ENCODE measurements around the gene TNFAIP2. TPM values are rescaled to one million over a fixed set of nuclear protein-coding genes. Genes with fewer than 3 reads are reported as not detected.

TNFAIP2 gene
- polyA plus RNA-seq, 4 donors: 22.1 to 49.1 (median 37.5) TPM

- DNase-seq (ENCODE audit: low read depth in 4 of 4, low spot score in 2 of 4): no peak
These were observed 8.3 kb downstream of the TNFAIP2 start for GRCh38 chr14:103131580-103131979.

- DNase-seq (ENCODE audit: low read depth in 4 of 4, low spot score in 2 of 4): no peak
These were observed 9.3 kb downstream of the TNFAIP2 start for GRCh38 chr14:103132381-103133209.

DNA sequence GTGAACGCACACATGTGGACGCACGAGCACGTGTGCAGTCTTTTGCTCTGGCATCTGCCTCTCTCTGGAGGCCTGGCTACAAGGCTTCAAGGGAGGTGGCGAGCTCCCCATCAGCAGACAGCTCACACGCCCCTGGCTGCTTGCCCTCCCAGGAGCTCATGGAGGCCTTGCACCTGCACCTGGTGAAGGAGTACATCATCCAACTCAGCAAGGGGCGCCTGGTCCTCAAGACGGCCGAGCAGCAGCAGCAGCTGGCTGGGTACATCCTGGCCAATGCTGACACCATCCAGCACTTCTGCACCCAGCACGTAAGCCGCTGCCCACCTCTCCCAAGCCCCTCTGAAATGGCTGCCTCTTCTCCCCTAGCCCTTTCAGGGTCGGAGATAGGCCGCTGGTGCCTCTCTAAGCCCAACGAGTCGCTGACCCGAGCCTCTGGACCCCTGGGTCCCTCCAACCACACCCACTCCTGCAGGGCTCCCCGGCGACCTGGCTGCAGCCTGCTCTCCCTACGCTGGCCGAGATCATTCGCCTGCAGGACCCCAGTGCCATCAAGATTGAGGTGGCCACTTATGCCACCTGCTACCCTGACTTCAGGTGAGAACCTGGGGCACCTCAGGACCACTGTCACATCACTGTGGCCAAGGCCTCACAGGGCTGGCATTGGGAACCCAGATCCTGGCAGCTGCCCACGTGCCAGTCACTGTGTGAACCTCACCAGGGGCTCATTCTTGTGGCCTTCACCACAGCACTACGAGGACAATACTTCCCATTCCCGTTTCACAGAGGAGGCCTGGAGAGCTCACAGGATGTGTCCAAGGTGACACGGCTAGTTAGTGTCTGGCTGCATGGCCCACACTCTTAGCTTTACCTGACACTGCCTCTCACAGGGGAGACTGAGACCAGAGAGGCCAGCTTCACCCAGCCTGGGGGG lies 10.2 kb downstream of the TNFAIP2 start:
- no peak for DNase-seq (ENCODE audit: low read depth in 4 of 4, low spot score in 2 of 4)

DNA sequence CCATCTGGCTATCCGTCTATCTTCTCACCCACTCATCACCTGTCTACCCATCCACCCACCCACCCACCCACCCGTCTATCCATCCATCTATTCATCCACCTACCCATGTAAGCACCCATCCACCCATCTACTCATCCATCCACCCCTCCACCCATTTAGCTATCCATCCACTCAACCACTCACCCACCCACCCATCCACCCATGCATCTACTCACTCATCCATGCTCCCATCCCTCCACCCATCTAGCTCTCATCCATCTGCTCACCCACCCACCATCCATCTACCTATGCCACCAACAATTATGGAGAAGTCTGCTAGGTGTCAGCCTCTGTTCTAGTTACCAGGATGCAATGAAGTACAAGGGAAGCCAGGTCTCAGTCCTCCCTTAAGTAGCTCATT lies 11.1 kb downstream of the TNFAIP2 start:
- no peak for DNase-seq (ENCODE audit: low read depth in 4 of 4, low spot score in 2 of 4)

GRCh38 chr14:103134919-103135318 lies 11.7 kb downstream of the TNFAIP2 start:
- DNase-seq (ENCODE audit: low read depth in 4 of 4, low spot score in 2 of 4): no peak

- no peak for DNase-seq (ENCODE audit: low read depth in 4 of 4, low spot score in 2 of 4)
These were observed 12.3 kb downstream of the TNFAIP2 start for GRCh38 chr14:103135333-103136260.

DNA sequence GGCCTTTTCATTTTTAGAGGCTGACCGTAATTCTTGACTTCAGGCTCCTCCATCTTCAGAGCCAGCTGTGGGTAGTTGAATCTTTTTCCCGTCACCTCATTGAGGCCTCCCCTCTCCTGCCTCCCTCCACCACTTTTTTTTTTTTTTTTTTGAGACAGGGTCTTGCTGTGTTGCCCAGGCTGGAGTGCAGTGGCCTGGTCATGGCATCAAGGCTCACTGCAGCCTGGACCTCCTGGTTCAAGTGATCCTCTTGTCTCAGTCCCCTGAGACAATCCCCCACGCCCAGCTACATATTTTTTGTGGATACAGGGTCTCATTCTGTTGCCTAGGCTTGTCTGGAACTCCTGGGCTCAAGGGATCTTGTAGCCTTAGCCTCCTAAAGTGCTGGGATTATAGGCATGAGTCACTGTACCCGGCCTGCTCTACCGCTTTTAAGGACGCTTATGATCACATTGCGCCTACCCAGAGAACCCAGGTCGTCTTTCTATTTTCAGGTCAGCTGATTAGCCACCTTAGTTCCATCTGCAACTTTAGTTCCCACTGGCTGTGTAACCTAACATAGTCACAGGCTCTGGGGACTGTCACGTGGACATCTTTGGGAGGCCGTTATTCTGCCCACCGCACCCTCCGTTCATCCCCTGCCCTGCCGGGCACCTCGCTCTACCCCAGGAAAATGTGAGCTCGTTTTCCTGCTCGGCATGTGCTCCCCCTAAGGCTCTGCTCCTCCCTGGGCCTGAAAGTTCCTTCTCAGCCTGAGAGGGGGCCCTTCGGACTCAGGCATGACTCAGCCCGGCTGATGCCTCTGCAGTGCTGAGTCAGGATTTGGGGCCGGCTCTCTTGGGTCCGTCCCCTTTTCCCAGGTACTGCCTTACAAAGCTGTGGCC lies 13.4 kb downstream of the TNFAIP2 start:
- DNase-seq (ENCODE audit: low read depth in 4 of 4, low spot score in 2 of 4): no peak

DNA sequence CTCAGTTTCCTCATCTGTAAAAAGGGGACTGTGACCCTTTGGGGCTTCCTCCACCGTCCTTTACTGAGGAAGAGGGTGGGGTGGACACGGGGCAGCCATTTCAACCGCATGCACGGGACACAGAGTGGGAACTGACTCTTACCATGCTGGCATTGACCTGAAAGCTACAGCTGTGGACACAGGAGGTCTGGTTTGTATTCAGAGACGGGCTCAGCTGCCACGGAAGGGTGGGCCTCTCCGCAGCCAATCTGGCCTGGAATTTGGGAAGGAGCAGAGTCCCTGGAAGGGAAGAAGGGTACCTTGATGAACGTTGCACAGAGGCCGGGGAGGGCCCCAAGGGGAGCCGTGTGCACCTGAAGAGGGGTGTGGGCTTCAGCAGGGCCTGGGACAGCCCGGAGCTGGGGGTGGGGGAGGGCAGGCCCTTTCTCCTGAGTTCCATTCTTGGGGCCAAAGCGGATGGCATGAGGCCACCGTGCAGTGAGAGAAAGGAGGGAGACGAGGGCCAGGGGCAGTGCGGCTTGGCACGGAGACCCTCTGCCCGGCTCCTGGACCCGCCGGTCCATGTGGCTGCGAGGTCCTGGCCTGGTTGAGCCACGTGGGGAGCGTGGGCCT lies 14.5 kb downstream of the TNFAIP2 start:
- DNase-seq (ENCODE audit: low read depth in 4 of 4, low spot score in 2 of 4): no peak

- DNase-seq (ENCODE audit: low read depth in 4 of 4, low spot score in 2 of 4): no peak
These were observed 15.3 kb downstream of the TNFAIP2 start for GRCh38 chr14:103138301-103139131.

DNA sequence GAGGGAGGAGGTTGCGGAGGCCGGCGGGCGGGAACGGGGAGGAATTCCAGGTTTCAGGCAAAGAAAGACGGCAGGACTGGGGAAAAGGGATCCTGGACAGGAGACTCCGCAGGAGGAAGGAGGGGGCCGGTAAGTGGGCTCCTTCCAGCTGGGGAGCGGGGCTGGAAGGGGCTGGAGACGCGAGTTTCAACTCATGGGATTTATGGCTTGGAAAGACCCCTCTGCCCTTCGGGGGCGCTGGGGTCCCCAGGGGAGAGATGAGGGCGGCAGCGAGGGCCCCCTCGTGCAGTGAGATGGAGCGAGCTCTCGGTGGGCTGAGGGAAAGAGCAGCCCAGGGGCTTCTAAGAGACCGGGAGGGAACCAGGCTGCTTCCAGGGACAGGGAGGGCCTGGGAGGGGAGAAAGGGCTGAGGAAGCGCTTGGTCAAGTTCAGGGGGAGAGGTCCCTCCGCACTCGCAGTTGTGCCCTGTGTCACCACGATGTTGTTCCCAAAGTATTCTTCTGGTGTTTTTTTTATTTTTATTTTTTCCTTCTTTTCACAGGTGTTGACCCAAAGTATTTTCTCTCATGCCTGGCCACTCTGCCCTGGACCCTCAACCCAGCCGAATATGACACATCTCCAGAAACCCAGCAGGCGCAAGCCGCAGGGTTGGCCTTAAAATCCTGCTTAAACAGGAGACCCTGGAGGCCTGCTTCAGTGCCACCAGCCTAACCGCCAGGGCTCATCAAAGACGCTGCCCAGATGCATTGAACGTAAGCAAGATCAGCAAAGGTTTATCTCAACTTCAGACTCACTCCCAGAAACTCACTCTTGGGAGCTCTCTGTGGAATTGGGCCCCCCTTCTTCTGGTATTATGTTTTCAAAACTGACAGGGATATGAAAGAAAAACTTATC lies 16.1 kb downstream of the TNFAIP2 start:
- no peak for DNase-seq (ENCODE audit: low read depth in 4 of 4, low spot score in 2 of 4)

DNA sequence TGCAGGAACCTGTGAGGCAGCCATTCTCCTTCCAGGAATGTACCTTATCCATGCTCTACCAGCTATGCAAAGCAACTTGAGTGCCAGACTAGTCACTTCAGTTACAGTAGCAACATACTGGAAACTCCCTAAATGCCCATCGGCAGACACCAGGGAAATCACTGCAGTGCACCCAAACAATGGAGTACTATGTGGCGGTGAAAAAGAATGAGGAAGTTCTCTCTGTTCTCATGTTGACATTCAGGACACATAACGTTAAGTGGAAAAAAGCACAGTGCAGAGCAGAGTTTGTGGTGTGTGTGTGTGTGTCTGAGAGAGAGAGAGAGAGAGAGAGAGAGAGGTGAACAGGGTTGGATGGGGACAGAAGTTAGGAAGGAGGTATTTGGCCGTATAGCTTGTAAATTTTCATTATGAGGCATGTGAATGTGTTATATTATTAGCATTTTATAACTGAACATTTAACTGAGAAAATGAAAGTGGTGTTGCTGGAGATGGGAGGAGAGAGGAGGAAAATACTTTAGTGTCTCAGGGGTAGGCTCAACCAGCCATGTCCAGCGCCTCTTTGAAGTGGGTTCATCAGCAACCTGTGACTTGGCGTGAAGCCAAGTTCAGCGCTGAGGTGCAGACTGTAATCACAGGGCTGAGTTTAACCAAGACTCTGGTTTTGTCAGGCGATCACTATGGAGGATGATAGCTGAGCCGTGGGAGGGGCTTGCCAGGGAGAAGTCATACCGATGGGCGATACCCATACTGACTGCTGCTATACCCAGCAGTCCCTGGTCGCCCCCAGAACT lies 17.3 kb downstream of the TNFAIP2 start:
- DNase-seq (ENCODE audit: low read depth in 4 of 4, low spot score in 2 of 4): no peak

DNA sequence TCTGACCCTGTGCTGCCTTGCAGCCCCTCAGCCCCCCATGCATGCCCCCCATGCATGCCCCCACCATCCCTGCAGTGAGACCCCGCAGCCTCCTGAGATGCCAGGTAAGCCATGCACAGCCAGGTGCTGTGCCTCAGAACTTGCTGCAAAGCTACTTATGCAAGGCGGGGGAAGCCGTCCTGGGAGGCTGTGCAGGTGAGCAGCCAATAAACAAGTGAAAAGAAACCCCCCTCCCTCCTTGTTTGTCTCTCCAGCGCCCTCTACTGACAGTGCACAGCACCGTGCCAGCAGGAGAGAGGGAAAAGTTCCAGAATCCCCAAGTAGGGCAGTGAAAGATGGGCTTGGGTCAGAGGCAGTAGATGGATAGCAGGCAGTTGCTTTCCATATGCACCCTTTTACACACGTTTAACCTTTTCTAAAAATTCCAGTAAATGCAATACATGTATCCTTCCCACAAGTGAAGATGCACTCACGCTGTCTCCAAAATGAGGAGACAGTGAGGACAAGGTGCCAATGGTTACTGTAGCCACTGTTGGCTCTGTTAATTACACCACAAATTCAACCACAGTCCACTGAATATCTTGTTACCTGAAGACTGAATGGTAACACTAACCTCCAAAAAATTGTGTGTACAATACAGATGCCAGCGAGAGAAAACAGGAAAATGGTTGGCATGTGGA lies 18.0 kb downstream of the TNFAIP2 start:
- no peak for DNase-seq (ENCODE audit: low read depth in 4 of 4, low spot score in 2 of 4)

DNA sequence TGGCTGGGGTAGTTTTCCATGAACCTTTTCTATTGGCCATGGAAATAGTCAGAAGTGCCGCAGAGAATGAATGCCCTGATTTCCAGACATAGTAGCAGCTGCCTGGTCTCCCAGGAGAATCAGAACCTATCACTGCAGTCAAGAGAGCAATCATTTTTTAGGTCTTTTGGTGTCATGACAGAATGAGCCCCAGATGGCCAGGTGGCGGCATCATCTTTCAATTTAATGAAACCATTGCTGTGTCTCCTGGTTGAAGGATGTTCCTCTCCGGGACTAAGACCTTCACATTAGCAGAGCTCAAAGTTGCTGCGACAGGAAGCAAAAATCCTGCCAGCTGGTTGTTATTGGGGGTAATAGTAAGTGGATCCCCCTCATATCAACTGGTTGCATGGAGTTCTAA lies 18.8 kb downstream of the TNFAIP2 start:
- DNase-seq (ENCODE audit: low read depth in 4 of 4, low spot score in 2 of 4): no peak

DNA sequence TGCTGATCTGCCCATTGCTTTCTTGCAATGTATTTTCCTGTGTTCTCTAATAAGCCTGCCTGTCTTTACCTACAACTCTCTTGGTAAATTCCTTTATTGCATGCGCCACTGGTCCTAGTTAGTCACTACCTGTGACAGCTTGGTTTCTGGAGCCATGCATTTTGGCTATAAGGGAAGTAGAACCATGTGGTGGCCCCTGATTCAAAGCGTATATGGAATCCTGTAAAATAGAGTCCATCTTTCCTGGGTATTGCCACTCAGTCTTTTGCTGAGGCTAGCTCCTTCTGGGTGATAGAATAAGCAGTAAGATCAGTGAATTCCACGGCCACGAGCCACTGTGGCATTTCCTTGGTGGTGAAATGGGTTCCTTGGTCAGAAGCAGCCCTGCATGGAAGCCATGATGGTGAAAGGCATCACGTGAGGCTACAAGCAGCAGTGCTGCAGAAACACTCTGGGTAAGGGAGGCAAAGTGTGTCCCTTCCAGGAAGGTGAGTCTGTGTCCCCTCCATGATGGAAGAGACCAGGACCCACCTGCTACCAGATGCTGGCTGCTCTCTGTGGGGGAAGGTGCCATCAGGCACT lies 19.6 kb downstream of the TNFAIP2 start:
- no peak for DNase-seq (ENCODE audit: low read depth in 4 of 4, low spot score in 2 of 4)

DNA sequence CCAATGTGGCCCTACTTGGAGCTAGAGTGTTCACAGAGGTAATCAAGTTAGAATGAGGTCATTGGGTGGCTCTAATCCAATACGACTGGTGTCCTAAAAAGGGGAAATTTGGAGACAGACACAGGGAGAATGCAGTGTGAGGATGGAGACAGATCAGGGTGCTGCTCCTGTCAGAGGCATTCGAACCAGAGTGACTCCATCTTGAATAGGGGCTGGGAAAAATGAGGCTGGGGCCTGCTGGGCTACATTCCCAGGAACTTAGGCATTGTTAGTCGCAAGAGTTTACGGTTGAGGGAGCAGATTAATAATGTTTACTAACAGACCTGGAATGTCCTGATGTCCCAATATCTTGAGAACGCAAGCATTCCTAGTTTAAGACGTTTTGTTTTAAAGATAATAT lies 20.2 kb downstream of the TNFAIP2 start:
- DNase-seq (ENCODE audit: low read depth in 4 of 4, low spot score in 2 of 4): no peak

DNA sequence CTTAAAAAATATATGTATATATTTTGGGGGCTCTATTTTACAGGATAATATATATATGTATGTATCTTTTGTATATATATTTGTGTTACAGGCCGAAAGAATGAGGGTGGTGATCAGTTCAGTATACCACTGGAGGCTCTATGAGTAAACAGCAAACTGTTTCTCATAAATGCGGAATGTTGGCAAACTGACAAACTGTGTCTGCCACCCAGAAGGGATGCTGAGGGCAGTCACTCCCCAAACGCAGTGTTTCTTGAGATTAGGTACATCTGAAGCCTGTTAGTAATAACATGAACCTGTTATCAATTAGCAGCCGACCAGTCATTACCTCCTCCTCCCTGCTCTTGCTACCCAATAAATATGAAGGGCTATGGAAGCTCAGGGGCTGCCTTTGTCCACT lies 20.8 kb downstream of the TNFAIP2 start:
- no peak for DNase-seq (ENCODE audit: low read depth in 4 of 4, low spot score in 2 of 4)
